SK-N-SH (cell line): ENCODE results near the gene USP36.

Experiments
- CTCF ChIP-seq: fragments of 200-600 bp; sonication (generic); IDR thresholded peaks from 2 replicates; pipeline ENCODE4 v1.6.1; 2017; ENCODE audit warnings: antibody characterized with exemption, mild to moderate bottlenecking, moderate library complexity
- EP300 ChIP-seq, 2 experiments: IDR thresholded peaks; 2 replicates each; pipeline versions ENCODE4 v1.4.0 to v1.6.1; 2012; ENCODE audit warnings: borderline replicate concordance in 1 of 2, low read depth in 1 of 2, low read length in 1 of 2
- FOSL2 ChIP-seq: IDR thresholded peaks from 2 replicates; pipeline ENCODE4 v1.4.0; 2012; ENCODE audit warnings: low read depth, mild to moderate bottlenecking, moderate library complexity, borderline replicate concordance
- FOXJ3 ChIP-seq: sonication (generic); formaldehyde crosslinking; IDR thresholded peaks from 2 replicates; pipeline ENCODE4 v1.5.1; 2020; ENCODE audit warnings: mild to moderate bottlenecking, missing genetic modification reagents
- POLR2AphosphoS5 ChIP-seq: IDR thresholded peaks from 2 replicates; pipeline ENCODE4 v1.6.1; 2012; ENCODE audit warnings: low read depth, low read length
- SIN3A ChIP-seq: IDR thresholded peaks from 2 replicates; pipeline ENCODE4 v1.6.1; 2012; ENCODE audit warnings: low read depth, mild to moderate bottlenecking, low read length, moderate library complexity, borderline replicate concordance
- TEAD4 ChIP-seq: IDR thresholded peaks from 2 replicates; pipeline ENCODE4 v1.4.0; 2012; ENCODE audit warnings: mild to moderate bottlenecking, borderline replicate concordance; ENCODE audit not compliant: insufficient read depth
- TF ChIP-seq, protein P1 (sequence below): IDR thresholded peaks from 2 replicates; pipeline ENCODE4 v1.4.0; 2012; ENCODE audit warnings: low read depth, borderline replicate concordance
- TF ChIP-seq, protein P2 (sequence below): IDR thresholded peaks from 2 replicates; pipeline ENCODE4; 2012

DNA sequence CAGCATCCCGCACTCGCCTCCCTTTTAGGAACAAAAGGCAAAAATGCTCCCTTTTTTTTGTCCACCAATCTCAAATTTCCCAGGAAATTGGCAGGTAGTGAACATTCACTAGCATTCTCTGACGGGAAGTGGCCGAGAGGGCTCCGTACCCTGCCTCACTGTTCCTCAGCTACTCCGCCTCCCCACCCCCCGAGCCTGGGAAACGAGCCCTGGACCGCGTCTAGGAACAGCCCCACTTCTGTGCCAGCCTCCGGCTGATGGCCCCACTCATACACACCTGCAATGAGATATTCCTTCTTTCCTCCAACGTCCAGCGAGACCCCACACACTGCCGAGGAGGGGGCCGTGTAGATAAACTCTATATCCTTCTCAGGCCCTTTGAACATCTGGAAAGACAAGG lies 30.0 kb upstream of the USP36 start:
- TF ChIP-seq EP300 (IDR thresholded peaks at IDR 0.05; ENCODE audit: borderline replicate concordance in 1 of 2, low read depth in 1 of 2, low read length in 1 of 2) (no peak), FOXJ3 (CRISPR knock-in tag) (no peak), CTCF (no peak), POLR2AphosphoS5 (no peak), TEAD4 (no peak), SIN3A (no peak), FOSL2 (no peak)
- TF ChIP-seq, protein P1, sequence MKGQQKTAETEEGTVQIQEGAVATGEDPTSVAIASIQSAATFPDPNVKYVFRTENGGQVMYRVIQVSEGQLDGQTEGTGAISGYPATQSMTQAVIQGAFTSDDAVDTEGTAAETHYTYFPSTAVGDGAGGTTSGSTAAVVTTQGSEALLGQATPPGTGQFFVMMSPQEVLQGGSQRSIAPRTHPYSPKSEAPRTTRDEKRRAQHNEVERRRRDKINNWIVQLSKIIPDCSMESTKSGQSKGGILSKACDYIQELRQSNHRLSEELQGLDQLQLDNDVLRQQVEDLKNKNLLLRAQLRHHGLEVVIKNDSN, result no peak
- TF ChIP-seq, protein P2, sequence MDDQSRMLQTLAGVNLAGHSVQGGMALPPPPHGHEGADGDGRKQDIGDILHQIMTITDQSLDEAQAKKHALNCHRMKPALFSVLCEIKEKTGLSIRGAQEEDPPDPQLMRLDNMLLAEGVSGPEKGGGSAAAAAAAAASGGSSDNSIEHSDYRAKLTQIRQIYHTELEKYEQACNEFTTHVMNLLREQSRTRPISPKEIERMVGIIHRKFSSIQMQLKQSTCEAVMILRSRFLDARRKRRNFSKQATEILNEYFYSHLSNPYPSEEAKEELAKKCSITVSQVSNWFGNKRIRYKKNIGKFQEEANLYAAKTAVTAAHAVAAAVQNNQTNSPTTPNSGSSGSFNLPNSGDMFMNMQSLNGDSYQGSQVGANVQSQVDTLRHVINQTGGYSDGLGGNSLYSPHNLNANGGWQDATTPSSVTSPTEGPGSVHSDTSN, result no peak
